ENCODE measurements around the gene SPNS2. TPM values are rescaled to one million over a fixed set of nuclear protein-coding genes. Genes with fewer than 3 reads are reported as not detected.

The SPNS2 gene
- total RNA-seq, 8 experiments from 2014 or later, result 2.2 to 25.6 (median 11.6) TPM

DNA sequence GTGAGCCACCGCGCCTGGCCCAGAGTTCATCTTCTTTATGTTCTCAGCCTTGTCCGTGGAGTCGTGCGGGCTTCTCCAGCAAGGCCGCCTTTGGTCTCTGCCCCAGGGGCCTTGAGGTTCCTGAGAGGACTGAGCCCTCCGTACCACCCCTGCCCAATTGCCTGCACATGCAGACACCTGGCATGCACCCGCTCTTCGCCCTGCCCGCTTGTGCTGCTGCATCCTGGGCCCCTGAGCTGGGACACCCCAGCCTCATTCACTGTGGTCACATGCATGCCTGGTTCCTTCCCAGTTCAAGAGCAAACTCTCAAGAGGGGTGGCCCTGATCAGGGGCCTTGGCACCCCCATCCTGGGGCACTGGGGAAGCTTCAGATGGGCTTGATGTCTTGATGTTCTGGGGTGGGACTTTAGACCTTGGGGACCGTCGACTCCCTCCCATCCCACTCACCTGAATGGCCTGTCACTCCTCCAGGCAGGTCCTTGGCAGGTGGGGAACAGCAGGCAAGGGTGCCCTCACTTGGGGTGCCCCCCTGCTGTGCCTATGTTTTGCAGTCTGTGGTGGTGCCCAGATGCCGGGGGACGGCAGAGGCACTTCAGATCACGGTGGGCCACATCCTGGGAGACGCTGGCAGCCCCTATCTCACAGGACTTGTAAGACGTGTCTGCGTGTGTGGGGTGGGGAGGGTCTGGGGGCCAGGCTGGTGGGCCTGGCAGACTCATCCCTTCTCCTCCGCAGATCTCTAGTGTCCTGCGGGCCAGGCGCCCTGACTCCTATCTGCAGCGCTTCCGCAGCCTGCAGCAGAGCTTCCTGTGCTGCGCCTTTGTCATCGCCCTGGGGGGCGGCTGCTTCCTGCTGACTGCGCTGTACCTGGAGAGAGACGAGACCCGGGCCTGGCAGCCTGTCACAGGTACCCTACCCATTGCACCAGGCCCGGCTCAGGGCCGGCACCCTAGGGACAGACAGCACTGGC is 12.7 kb upstream of the SPNS2 start:
- Histone ChIP-seq H3K4me1 (replicated peaks in 1 of 2) (peaks cover 2 to 11% of the 10 kb centered on the region in 2 donors), H3K4me3 (no peak overlapping the region), H3K27ac (no peak overlapping the region)
- WGBS, 10 experiments, result 0 to 100% (median 87%) methylated on average over 1 to 8 of the region's 31 CpGs; no CpG with 5 or more reads in 5 of the 10 experiments
- in situ Hi-C loops (cut with MboI; ENCODE audit: low pct_unique_long_range_greater_than_20kb in 2 of 9, low sequenced_read_pairs in 9 of 9, unreplicated experiment in 9 of 9), result no loop called here
- ATAC-seq (replicated peaks in 6 of 8), result no peak

DNA sequence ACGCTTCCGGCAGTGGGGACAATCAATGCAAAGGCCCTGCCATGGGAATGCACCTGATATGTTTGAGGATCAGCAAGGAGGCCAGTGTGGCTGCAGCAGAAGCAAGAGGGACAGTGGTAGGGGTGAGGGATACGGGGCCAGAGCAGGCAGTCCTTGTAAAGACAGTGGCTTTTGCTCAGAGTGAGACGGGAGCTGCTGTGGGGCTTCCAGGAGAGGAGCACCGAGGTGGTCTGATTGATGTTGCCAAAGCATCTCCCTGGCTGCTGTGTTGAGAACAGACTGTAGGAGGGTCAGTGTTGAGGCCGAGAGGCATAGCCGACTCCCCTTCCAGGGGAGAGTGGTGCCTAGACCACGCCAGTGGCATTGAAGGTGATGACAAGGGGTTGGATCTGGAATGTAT is 11.4 kb upstream of the SPNS2 start:
- ATAC-seq (replicated peaks in 6 of 8), result peak in 5 of 8 experiments; percentile 34 to 70 (median 48)
- H3K4me1 ChIP-seq (replicated peaks in 1 of 2), result peaks cover 0 to 6% of the 10 kb centered on the region in 2 donors
- WGBS, 10 experiments, result 0 to 100% (median 71%) methylated on average over 1 to 4 of the region's 8 CpGs; no CpG with 5 or more reads in 4 of the 10 experiments
- in situ Hi-C loops (cut with MboI; ENCODE audit: low pct_unique_long_range_greater_than_20kb in 2 of 9, low sequenced_read_pairs in 9 of 9, unreplicated experiment in 9 of 9), result no loop called here
- no peak overlapping the region for H3K4me3 ChIP-seq
- H3K27ac ChIP-seq, result no peak overlapping the region

- no peak overlapping the region for H3K4me3 ChIP-seq
- peaks cover 0 to 6% of the 10 kb centered on the region in 2 donors for H3K4me1 ChIP-seq (replicated peaks in 1 of 2)
- ATAC-seq (replicated peaks in 6 of 8), result peak in 4 of 8 experiments; percentile 22 to 37 (median 34)
- in situ Hi-C loops (cut with MboI; ENCODE audit: low pct_unique_long_range_greater_than_20kb in 2 of 9, low sequenced_read_pairs in 9 of 9, unreplicated experiment in 9 of 9), result no loop called here
- WGBS, 10 experiments, result 27 to 92% (median 58%) methylated on average over 1 to 11 of the region's 24 CpGs; no CpG with 5 or more reads in 3 of the 10 experiments
- H3K27ac ChIP-seq, result no peak overlapping the region
Observed at GRCh38 chr17:4487820-4488716, 10.6 kb upstream of the SPNS2 start.

- ATAC-seq (replicated peaks in 6 of 8), result no peak
- H3K4me3 ChIP-seq, result no peak overlapping the region
- 74 to 100% (median 92%) methylated on average over 1 to 6 of the region's 15 CpGs; no CpG with 5 or more reads in 3 of the 10 experiments for WGBS, 10 experiments
- peaks cover 0 to 6% of the 10 kb centered on the region in 2 donors for H3K4me1 ChIP-seq (replicated peaks in 1 of 2)
- no peak overlapping the region for H3K27ac ChIP-seq
- in situ Hi-C loops (cut with MboI; ENCODE audit: low pct_unique_long_range_greater_than_20kb in 2 of 9, low sequenced_read_pairs in 9 of 9, unreplicated experiment in 9 of 9), result no loop called here
Observed at GRCh38 chr17:4488989-4489595, 9.6 kb upstream of the SPNS2 start.

- Histone ChIP-seq H3K4me1 (replicated peaks in 1 of 2) (peaks cover 0 to 6% of the 10 kb centered on the region in 2 donors), H3K4me3 (no peak overlapping the region), H3K27ac (no peak overlapping the region)
- peak in 2 of 8 experiments; percentile 22 to 45 for ATAC-seq (replicated peaks in 6 of 8)
- in situ Hi-C loops (cut with MboI; ENCODE audit: low pct_unique_long_range_greater_than_20kb in 2 of 9, low sequenced_read_pairs in 9 of 9, unreplicated experiment in 9 of 9), result no loop called here
- 0 to 100% (median 61%) methylated on average over 1 to 8 of the region's 9 CpGs; no CpG with 5 or more reads in 2 of the 10 experiments for WGBS, 10 experiments
Observed at GRCh38 chr17:4490109-4490591, 8.5 kb upstream of the SPNS2 start.

DNA sequence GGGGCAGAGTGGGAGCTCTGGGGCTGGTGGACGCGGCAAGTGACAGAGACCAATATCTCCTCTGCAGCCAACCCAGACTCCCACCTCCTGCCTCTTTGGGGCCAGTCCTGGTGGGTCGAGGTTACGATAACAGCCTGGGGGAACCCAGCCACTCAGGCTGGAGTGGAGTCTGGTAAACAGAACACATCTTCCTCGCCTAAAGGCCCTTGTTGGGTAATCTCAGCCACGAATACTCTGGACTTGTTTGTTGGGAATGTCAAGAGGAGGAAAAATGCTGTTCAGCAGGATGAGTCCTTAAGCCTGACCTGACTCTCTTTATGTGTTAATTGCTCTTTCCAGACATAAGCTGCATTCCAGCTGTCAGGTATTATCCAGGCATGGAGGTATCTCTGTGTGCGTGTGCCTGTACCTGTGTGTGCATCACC is 8.0 kb upstream of the SPNS2 start:
- WGBS, 10 experiments, result 17 to 95% (median 60%) methylated on average over 1 to 5 of the region's 7 CpGs; no CpG with 5 or more reads in 3 of the 10 experiments
- H3K4me3 ChIP-seq, result no peak overlapping the region
- H3K4me1 ChIP-seq (replicated peaks in 1 of 2), result peaks cover 0 to 6% of the 10 kb centered on the region in 2 donors
- no peak overlapping the region for H3K27ac ChIP-seq
- in situ Hi-C loops (cut with MboI; ENCODE audit: low pct_unique_long_range_greater_than_20kb in 2 of 9, low sequenced_read_pairs in 9 of 9, unreplicated experiment in 9 of 9), result no loop called here
- ATAC-seq (replicated peaks in 6 of 8), result no peak

DNA sequence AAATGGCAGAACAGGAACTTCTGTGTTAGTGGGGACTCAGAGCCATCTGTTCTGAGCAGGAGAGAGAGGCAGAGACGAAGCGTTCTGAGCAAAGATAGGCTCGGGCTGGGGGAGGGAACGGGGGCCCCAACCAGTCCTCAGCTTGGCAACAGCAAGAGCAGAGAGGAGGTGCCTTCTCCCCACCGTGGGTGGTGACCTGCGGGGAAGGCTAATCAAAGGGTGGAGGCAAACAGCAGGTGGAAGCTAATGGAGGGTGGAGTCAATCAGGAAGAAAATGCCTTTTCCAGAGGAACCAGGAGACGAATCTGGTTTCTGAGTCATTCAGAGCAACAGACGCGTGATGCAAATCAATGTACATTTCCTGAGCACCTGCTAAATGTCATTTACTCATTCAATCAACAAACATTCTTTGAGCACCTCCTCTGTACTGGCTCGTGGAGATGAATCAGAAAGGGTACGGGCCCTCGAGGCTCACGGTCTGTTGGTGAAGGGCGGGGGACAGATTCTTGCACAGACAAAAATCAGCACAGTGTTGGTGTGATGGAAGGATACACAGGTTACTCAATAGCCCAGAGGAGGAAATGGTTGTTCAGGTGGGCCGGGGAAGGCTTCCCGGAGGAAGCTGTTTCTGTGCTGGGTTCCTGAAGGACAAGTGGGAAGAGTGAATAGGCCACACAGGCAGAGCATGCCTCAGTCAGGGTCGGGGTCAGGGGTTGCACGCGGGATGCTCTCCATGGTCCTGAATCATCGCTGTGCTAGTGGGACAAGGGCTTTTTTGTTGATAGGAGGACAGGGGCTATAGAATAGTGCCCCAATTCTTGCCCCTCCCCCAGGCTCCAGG is 5.7 kb upstream of the SPNS2 start:
- peak in 6 of 8 experiments; percentile 5 to 87 (median 58) for ATAC-seq (replicated peaks in 6 of 8)
- Histone ChIP-seq H3K4me3 (no peak overlapping the region), H3K27ac (no peak overlapping the region), H3K4me1 (replicated peaks in 1 of 2) (peaks cover 0 to 3% of the 10 kb centered on the region in 2 donors)
- in situ Hi-C loops (cut with MboI; ENCODE audit: low pct_unique_long_range_greater_than_20kb in 2 of 9, low sequenced_read_pairs in 9 of 9, unreplicated experiment in 9 of 9), result no loop called here
- 2 to 92% (median 49%) methylated on average over 1 to 17 of the region's 20 CpGs for WGBS, 10 experiments

- 7 to 100% (median 33%) methylated on average over 1 to 17 of the region's 23 CpGs; no CpG with 5 or more reads in 1 of the 10 experiments for WGBS, 10 experiments
Observed at GRCh38 chr17:4497101-4497824, 1.4 kb upstream of the SPNS2 start.

GRCh38 chr17:4499431-4500190 is 930 bp downstream of the SPNS2 start:
- Histone ChIP-seq H3K4me1 (replicated peaks in 1 of 2) (peaks cover 21 to 32% of the 10 kb centered on the region in 2 donors), H3K27ac (peak overlapping the region; percentile 72 to 86), H3K4me3 (peak overlapping the region; percentile 46 to 62 (median 53))
- whole genome bisulfite sequencing, 10 experiments, result no CpG with 5 or more reads among the region's 53 CpGs
- peak in 7 of 8 experiments; percentile 18 to 57 (median 49) for ATAC-seq (replicated peaks in 6 of 8)
- in situ Hi-C loops (cut with MboI; ENCODE audit: low pct_unique_long_range_greater_than_20kb in 2 of 9, low sequenced_read_pairs in 9 of 9, unreplicated experiment in 9 of 9), result no loop called here

More at GRCh38 chr17:4497101-4497824, 1.4 kb upstream of the SPNS2 start:
- no peak overlapping the region for H3K4me3 ChIP-seq
- peak in 2 of 8 experiments; percentile 6 to 7 for ATAC-seq (replicated peaks in 6 of 8)
- in situ Hi-C loops (cut with MboI; ENCODE audit: low pct_unique_long_range_greater_than_20kb in 2 of 9, low sequenced_read_pairs in 9 of 9, unreplicated experiment in 9 of 9), result no loop called here
- no peak overlapping the region for H3K27ac ChIP-seq
- peaks cover 7 to 18% of the 10 kb centered on the region in 2 donors for H3K4me1 ChIP-seq (replicated peaks in 1 of 2)

DNA sequence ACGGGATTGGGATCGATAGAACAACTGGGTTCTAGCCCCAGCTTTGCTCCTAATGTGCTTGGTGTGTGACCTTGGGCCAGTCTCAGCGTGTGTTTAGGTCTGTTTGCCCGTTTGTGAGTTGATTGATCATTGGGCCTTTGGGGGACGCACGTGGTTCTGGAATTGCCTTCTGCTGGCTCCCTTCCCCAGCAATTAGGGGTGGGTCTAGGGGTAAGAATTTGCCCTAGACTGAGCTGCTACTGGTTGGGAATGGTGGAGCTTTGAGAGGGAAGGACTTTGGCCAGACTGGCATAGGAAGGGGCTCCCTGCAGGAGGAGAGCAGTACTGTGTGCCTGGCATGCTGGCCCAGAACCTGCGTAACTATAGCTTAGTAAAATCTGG is 1.5 kb downstream of the SPNS2 start:
- Histone ChIP-seq H3K4me3 (peak overlapping the region; percentile 46 to 62 (median 53)), H3K27ac (peak overlapping the region; percentile 72 to 86), H3K4me1 (replicated peaks in 1 of 2) (peaks cover 21 to 32% of the 10 kb centered on the region in 2 donors)
- 0 to 100% (median 60%) methylated on average over 1 to 4 of the region's 7 CpGs; no CpG with 5 or more reads in 3 of the 10 experiments for WGBS, 10 experiments
- ATAC-seq (replicated peaks in 6 of 8), result no peak
- in situ Hi-C loops (cut with MboI; ENCODE audit: low pct_unique_long_range_greater_than_20kb in 2 of 9, low sequenced_read_pairs in 9 of 9, unreplicated experiment in 9 of 9), result no loop called here

Data from motor neuron (in vitro differentiated cells).